Measurements from ENCODE around the gene RGL3. TPM values are rescaled to one million over a fixed set of nuclear protein-coding genes. Genes with fewer than 3 reads are reported as not detected.
A peak's percentile ranks its signal among the peaks of the same experiment; 100 is the strongest.

Gene RGL3
- total RNA-seq, 1 donor from 2014 or later: 3.6 TPM

DNA sequence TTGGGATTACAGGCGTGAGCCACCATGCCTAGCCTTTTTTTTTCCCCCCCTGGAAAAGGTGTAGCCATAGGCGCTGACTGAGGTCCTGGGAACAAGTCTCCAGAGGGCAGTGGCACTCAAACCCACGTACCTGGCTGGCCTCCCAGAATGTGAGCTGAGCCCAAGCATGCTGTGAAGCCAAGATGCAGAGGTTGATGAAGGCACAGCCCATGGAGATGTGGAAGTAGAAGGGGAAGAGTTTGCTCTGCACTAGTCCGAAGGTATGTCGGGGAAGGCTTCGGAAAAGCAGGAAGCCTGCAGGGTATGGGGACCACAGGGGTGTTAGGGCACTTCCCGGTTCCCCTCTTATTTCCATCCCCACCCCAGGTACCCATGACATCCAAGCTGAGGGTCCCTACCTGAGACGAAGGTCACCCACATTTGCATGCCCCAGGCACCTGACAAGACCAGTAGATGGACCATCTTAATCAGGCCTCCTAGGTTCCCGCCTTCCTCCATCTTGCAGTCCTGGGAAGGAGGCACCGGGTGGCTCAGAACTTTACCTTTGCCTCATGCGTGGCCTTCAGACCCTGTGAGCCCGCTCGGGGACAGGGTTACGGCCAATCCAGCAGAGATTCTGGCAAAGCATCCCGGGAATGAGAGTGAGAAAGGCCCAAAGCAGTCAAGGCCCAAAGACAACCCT is 73.9 kb downstream of the RGL3 start:
- Histone ChIP-seq H4K20me1 (ENCODE audit: insufficient read depth, low read length) (peaks cover 8% of the 10 kb centered on the region), H3K27me3 (ENCODE audit: insufficient read depth, low read length) (no peaks in the 10 kb centered on the region), H3K27ac (ENCODE audit: low read depth, low read length) (no peak overlapping the region), H3K4me2 (ENCODE audit: low read length) (peak overlapping the region; percentile 86), H3K9ac (ENCODE audit: low read length) (peak overlapping the region; percentile 89), H3K79me2 (ENCODE audit: insufficient read depth, low read length) (peaks cover 2% of the 10 kb centered on the region), H3K9me3 (ENCODE audit: insufficient read depth, low read depth, low read length) (peaks cover 9% of the 10 kb centered on the region), H3K36me3 (ENCODE audit: insufficient read depth, low read length) (no peaks in the 10 kb centered on the region), H2AFZ (ENCODE audit: low read depth, low read length) (peak overlapping the region; percentile 86), H3K4me1 (ENCODE audit: insufficient read depth, low read length) (peaks cover 18% of the 10 kb centered on the region), H3K4me3 (ENCODE audit: insufficient read depth, low read depth, low read length) (peak overlapping the region; percentile 88)
- Mint-ChIP-seq H3K4me1 (ENCODE audit: low read depth, unreplicated experiment) (peaks cover 9% of the 10 kb centered on the region), H3K4me3 (ENCODE audit: unreplicated experiment) (peak overlapping the region; percentile 96), H3K36me3 (ENCODE audit: low read depth, unreplicated experiment) (peaks cover 7% of the 10 kb centered on the region), H3K9me3 (ENCODE audit: unreplicated experiment) (peaks cover 5% of the 10 kb centered on the region), H3K27me3 (ENCODE audit: low read depth, unreplicated experiment) (no peaks in the 10 kb centered on the region), H3K27ac (ENCODE audit: unreplicated experiment) (peak overlapping the region; percentile 89)
- DNase-seq (ENCODE audit: low read depth): no peak
- no peak for FAIRE-seq
- TF ChIP-seq, protein P1, sequence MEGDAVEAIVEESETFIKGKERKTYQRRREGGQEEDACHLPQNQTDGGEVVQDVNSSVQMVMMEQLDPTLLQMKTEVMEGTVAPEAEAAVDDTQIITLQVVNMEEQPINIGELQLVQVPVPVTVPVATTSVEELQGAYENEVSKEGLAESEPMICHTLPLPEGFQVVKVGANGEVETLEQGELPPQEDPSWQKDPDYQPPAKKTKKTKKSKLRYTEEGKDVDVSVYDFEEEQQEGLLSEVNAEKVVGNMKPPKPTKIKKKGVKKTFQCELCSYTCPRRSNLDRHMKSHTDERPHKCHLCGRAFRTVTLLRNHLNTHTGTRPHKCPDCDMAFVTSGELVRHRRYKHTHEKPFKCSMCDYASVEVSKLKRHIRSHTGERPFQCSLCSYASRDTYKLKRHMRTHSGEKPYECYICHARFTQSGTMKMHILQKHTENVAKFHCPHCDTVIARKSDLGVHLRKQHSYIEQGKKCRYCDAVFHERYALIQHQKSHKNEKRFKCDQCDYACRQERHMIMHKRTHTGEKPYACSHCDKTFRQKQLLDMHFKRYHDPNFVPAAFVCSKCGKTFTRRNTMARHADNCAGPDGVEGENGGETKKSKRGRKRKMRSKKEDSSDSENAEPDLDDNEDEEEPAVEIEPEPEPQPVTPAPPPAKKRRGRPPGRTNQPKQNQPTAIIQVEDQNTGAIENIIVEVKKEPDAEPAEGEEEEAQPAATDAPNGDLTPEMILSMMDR (IDR thresholded peaks at IDR 0.05; ENCODE audit: insufficient read depth, low read depth, low read length): no peak
- no peak for TF ChIP-seq EZH2 (IDR thresholded peaks at IDR 0.05; ENCODE audit: insufficient read depth, low read length)

Other genes with a start within 250 kb of the RGL3 start
- gene KANK2, start 221.8 kb downstream of the RGL3 start, total RNA-seq: 50.3 and 55.2 TPM in 2 replicates
- gene ANGPTL8, start 179.7 kb downstream of the RGL3 start, total RNA-seq: not detected in 2 replicates
- gene DOCK6, start 156.8 kb downstream of the RGL3 start, total RNA-seq: 38.3 and 48.2 TPM in 2 replicates
- gene TSPAN16, start 123.2 kb downstream of the RGL3 start, total RNA-seq: not detected in 2 replicates
- 8.0 and 14.4 TPM in 2 replicates for gene RAB3D, start 79.7 kb downstream of the RGL3 start, total RNA-seq
- gene TMEM205, start 73.0 kb downstream of the RGL3 start, total RNA-seq: 45.0 and 46.0 TPM in 2 replicates
- gene CCDC159, start 72.8 kb downstream of the RGL3 start, total RNA-seq: 11.8 and 14.8 TPM in 2 replicates
- gene PLPPR2, start 63.9 kb downstream of the RGL3 start, total RNA-seq: 37.8 and 46.6 TPM in 2 replicates
- 1.7 and 1.8 TPM in 2 replicates for gene SWSAP1, start 44.6 kb downstream of the RGL3 start, total RNA-seq
- 4.4 and 4.7 TPM in 2 replicates for gene EPOR, start 35.0 kb downstream of the RGL3 start, total RNA-seq
- 0.62 and 0.66 TPM in 2 replicates for gene ODAD3, start 15.8 kb upstream of the RGL3 start, total RNA-seq
- 405 and 431 TPM in 2 replicates for gene PRKCSH, start 16.3 kb upstream of the RGL3 start, total RNA-seq
- not detected in 2 replicates for gene ELAVL3, start 61.7 kb upstream of the RGL3 start, total RNA-seq
- 5.5 and 7.6 TPM in 2 replicates for gene ZNF653, start 86.5 kb upstream of the RGL3 start, total RNA-seq
- 17.8 and 21.9 TPM in 2 replicates for gene ECSIT, start 109.8 kb upstream of the RGL3 start, total RNA-seq
- 201 and 236 TPM in 2 replicates for gene CNN1, start 119.5 kb upstream of the RGL3 start, total RNA-seq
- 75.7 and 78.8 TPM in 2 replicates for gene ELOF1, start 139.9 kb upstream of the RGL3 start, total RNA-seq
- not detected in 2 replicates for gene ACP5, start 158.3 kb upstream of the RGL3 start, total RNA-seq
- gene ZNF627, start 178.2 kb upstream of the RGL3 start, total RNA-seq: 20.4 and 20.5 TPM in 2 replicates

All from astrocyte (in vitro differentiated cells and primary cell).